Daoy (cell line): Measurements from ENCODE around the gene CADM1. TPM values are rescaled to one million over a fixed set of nuclear protein-coding genes. Genes with fewer than 3 reads are reported as not detected.

Experiments
- DNase-seq: peaks from one replicate; pipeline ENCODE4 v3.0.0-alpha.2; 2015; ENCODE audit warnings: low read depth
- total RNA-seq: library from RNA; depleted of rRNA; stranded (reverse); fragments of >200 nt; shearing (Covaris generic); gene quantifications from 2 replicates; pipeline ENCODE4 v1.2.3, GENCODE V29; 2014

Gene CADM1
- total RNA-seq, 1 experiment from 2014 or later: 91.4 TPM

DNA sequence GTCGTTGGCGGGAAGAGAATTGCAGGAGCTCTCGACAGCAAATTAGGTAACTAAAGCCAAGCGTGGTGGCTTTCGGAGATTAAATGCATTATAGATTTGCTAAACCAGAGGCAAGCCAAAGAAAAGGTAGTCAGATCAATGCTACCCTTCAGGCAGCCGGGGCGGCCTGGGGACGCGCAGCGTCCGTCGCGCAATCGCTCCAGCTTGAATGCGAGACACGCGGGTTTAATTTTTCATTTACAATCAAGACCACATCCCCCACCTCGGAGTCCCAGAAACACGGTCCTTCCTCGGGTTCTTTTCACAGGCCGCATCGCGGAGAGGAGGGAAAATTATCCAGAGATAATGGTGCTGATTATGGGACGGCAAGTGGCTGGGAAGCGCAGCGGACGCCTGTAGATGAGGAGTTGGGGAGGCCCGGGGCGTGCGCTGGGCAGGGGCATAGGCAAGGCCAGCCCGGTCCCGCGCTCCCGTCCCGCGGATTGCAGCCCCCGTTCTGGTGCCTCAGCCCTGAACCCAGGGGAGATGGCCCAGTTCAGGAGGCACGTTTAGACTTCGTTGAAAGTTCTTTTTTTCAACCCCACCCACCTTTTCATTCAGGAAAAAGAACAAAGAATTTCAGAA lies 350.4 kb downstream of the CADM1 start:
- DNase-seq: no peak

DNA sequence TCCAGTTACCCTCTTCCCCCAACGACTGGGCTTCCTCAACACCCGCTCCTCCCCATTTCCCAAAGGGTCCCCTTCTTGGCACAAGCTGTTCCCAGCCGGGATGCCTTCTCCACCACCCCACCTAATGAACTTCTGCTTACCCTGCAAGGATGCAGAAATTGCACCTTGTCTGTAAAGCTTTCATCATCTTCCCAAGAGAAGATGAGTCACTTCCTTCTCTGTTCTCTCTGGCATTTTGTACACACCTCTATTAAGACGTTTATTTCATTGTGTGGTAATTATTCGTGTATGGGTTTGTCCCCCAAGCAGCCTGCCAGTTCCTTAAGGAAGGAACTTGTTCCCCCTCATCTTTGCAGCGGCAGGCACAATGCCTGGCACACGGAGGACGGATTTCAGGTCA lies 351.1 kb downstream of the CADM1 start:
- DNase-seq: no peak

DNA sequence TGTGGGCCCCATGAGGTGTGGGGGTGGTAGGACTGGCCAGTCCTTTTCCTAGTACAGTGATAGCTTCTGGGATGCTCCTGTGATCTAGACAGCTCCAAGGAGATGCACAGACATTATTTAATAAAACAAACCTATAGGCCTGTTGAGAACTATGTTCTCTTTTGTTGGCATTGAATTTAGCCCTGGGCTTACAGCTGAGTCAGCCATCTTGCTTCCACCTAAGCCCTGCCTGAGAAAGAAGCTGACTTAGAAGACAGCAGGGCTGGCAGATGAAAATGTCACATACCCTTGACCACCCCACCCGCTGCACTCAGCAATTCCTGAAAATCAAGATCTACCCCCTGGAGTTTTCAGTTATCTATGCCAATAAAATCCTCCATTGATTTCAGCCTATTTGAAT lies 353.2 kb downstream of the CADM1 start:
- DNase-seq: no peak

DNA sequence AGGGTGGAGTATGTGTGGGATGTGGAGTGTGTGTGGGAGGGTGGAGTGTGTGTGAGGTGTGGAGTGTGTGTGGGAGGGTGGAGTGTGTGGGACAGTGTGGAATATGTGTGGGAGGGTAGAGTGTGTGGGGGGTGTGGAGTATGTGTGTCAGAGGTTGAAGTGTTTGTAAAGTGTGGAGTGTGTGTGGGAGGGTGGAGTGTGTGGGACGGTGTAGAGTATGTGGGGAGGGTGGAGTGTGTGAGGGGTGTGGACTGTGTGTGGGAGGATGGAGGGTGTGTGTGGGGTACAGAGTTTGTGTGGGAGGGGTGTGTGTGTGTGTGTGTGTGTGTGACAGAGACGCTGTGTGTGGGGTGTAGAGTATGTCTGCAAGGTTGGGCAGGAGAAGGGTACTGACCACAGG lies 355.5 kb downstream of the CADM1 start:
- no peak for DNase-seq

DNA sequence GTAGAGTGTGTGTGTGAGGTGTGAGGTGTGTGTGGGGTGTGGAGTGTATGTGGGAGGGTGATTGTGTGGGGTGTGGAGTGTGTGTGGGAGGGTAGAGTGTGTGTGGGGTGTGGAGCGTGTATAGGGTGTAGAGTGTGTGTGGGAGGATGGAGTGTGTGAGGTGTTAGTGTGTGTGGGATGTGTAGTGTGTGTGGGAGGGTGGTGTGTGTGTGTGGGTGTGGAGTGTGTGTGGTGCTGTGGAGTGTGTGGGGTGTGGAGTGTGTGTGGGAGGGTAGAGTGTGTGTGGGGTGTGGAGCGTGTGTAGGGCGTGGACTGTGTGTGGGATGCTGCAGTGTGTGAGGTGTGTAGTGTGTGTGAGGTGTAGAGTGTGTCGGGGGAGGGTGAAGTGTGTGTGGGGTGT lies 356.1 kb downstream of the CADM1 start:
- no peak for DNase-seq

DNA sequence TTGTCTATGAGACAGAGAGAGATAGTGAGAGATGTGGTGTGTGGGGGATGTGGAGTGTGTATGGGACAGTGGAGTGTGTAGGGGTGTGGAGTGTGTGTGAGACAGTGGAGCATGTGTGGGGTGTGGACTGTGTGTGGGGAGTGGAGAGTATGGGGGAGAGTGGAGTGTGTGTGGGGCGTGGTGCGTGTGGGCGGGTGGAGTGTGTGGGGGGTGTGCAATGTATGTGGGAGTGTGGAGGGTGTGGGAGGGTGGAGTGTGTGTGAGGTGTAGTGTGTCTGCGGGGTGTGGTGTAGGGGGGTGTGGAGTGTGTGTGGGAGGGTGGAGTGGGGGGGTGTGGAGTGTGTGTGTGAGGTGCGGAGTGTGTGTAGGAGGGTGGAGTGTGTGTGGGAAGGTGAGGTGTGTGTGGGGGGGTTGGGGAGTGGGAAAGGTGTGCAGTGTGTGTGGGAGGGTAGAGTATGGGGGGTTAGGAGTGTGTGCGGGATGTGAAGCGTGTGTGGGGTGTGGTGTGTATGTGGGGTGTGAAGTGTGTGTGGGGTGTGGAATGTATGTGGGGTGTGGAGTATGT lies 356.9 kb downstream of the CADM1 start:
- DNase-seq: no peak

DNA sequence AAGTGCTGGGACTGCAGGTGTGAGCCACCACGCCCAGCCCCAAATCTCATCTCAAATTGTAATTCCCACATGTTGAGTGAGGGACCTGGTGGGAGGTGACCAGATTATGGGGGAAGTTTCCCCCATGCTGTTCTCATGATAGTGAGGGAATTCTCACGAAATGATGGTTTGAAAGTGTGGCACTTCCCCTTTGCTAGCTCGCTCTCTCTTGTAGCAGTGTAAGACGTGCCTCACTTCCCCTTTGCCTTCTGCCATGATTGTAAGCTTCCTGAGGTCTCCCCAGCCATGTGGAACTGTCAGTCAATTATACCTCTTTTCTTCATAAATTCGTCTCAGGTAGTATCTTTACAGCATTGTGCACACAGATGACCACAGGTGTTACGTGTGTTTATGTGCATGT lies 357.8 kb downstream of the CADM1 start:
- DNase-seq: no peak

DNA sequence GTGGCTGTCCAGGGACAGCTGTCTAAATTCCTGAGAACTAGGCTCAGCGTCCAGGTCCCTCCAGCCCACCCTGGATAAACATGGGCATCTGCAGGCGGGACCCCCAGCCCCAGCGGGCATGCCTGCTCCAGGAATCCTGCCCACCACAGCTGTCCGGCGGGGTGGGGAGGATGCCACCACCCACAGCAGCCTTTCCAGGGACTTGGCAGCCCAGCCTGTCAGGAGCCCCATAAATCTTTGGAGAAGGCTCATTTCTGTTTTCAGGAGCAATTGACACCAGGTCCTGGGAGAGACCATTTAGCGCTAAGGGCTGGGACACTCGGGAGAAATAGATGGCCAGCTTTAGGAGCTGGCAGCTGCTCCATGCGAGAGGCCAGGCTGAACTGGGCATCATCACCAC lies 358.9 kb downstream of the CADM1 start:
- no peak for DNase-seq

DNA sequence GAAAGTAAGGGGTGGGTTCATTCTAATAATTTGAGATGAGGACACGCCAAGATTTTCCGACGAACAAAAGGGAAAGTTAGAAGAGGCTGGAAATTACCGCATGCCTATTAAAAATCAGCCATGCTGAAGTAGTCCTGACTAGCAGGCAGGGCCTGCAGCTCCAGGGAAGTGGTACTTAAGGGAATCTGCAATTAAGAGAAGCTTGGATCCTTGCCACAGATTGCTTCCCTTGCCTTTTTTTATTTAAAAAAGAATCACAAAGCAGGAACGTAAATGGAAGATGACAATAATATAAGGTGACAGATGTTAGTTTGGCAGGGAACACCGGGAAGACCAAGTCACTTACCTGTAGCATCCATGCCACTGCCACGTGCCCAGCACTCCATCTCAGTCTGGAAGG lies 359.3 kb downstream of the CADM1 start:
- DNase-seq: no peak

DNA sequence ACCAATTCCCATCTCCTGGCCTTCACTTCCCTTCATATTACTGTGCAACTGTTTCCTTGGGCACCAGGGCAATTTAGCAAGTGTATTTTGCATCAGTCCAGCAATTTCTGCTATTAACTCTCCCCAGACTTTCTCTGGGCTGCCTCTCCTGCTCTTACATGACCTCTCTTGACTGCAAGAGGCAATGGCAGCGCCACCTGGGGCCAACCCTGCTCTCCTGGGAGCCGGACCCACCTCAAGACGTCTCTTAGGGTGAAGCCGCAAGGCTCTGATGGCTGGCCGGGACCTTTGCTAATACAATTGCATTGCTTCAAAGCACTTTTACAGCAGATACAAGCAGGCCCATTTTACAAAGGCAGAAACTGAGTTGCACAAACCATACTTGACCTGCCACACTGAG lies 360.2 kb downstream of the CADM1 start:
- DNase-seq: no peak

DNA sequence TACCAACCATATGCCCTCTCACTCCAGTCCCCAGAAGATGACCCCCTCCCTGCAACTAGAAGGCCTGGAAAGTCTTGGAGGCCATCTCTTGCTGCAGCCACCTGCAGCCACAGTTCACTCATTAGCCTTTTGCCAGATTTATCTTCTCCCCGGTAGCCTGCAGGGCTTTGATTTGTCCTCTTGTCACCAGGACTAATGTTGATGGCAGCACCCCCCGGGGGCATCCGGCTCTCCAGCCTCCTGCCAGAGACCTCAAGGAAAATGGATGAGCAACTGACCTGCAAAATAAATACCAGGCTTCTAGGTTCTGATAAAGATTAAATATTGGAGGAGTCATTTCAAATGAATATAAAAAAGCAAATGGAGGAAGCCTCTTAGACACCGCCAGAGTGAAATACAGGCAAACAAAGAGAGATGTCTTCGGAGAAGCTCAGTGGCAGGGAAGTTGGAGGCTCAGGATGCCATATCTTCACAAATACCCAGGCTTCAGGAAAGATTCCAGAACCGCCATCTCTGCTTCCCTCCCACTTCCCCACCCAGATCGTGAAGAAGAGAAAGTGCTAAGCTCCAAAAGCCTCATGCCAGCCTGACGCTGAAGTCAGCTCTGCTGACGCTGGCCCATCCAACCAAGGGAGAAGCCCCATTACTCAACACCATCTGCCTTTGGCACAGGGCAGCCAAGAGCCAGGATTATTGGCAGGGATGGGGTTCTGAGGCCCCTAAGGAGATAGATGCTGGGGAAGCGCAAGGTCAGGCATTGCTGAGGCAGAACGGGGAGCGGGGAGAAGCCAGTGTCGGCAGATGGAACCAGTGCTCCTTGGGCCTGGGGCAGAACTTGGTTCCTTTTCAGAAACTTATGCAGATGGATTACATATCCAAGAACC lies 362.7 kb downstream of the CADM1 start:
- DNase-seq: no peak

DNA sequence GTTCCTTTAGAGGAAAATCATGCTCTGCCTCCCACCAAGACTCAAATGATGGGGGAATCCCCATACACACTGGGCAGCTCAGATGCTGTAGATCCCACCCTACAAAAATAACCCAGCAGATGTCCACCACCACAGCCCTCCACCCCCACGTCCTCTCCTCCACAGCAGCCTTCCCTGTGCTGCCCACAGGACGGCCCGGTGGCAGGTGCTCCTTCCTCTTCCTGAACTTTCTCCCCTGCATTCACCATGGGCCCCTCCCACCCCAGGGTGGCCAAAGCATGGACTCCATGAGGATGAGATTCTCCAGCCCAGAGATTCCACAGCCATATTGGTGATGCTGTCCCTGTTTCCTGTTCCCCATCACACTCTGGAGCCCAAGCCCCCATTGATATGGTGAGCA lies 368.3 kb downstream of the CADM1 start:
- no peak for DNase-seq

DNA sequence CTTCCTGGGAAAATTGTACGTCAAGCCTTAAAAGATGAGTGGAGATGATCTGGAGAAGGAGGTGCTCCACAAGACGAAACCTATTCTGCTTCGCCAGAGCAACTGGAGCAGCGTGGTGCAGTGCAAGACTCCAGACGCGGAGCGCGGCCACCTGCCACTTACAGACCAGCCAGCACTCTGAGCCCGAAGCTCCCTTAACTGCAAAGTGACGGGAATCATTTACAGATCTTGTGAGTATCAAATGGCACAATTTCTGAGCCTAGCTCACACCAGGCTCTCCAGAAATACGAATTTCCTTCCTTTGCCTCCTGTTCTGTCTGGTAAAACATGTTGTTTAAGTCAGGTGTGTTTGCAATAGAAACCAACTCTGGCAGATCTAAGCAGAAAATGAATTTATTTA lies 369.3 kb downstream of the CADM1 start:
- no peak for DNase-seq

DNA sequence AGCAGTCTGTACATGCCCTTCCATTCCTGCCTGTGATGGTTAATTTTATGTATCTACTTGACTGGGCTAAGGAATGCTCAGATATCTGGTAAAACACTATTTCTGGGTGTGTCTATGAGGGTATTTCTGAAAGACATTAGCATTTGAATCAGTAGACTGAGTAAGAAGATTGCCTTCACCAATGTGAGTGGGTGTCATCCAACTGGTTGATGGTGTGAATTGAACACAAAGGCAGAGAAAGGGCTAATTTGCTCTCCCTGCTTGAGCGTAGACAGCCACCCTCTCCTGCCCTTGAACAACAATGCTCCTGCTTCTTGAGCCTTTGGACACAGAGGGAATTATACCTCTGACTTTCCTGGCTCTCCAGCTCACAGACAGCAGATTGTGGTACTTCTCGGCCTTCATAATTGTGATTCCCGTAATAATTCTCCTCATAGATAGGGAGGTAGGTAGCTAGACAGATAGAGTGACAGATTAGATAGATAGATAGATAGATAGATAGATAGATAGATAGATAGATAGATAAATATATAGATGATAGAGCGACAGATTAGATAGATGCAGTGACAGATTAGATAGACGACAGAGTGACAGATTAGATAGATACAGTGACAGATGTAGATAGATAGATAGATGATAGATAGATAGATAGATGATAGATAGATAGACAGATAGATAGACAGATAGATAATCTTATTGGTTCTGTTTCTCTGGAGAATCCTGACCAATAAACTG lies 370.6 kb downstream of the CADM1 start:
- no peak for DNase-seq

DNA sequence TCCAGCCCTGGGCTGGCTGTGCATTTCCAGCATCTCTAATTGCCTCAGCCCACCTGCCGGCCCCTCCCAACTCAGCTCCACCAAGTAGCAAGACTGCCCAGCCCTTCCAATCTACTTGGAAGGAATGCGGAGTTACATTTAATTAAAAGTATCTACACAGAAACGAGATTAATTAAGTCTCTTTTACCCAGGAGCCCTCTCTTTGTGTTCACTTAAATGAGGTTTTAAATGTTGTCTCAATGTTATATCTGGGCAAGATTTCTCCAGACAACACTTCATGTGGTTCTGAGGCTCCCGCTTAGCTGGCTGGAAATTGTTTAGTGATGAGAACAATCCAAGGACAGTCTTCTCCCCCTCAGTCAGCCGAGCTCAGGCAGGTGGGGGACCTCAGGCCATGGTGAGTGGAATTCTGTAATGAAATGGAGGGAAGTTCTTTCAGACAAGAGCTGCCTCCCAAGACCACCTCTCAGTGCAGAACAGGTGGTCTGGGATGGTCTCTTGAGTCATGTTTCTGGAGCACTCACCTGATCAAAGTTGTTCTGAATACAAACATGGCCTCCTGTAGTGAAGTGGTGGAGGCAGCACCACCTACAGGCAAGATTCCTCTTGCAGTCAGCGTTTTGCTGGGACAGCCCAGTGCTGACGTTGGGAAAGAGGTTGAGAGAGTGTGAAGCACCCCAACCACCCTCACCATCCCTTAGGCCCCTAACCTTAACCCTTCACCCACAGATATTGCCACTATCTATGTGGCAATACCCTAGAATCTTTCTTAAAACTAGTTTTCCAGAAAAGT lies 371.6 kb downstream of the CADM1 start:
- DNase-seq: peak; percentile 13

DNA sequence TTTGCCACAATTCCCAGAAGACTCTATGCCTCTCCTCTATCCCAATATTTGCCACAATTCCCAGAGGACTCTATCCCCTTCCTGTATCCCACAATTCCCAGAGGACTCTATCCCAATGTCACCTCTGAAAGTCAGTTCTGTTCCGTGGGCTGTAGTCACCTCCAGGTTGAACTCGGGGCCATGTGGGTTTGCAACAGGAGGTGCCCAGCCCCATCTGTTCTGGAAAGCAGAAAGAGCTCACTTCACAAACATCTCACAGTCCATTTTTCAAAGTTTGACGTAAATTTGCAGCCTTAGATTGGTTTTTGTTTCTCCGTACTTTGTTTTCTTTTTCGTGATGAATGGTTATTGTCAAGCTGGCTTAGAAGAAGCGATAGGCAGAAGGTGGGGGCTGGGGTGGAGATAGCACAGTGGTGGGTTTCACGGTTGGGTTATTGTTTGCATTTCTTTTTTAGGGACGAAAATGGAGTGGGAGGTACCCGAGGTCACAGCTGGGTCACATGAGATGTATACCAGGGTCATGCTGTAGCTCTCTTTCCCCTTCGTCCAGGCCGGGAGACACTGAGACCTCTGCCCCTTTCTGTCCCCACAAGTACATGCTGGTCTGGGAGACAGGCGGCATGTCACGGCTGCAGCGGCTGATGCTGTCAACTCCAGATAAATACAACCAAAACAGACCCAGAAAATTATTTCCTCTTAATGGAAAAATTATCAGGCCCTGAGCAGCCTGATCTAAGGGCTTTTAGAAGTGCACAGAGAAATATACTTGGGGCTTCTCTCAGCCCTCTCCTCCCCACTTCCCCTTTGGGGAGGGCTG lies 374.5 kb downstream of the CADM1 start:
- DNase-seq: no peak

DNA sequence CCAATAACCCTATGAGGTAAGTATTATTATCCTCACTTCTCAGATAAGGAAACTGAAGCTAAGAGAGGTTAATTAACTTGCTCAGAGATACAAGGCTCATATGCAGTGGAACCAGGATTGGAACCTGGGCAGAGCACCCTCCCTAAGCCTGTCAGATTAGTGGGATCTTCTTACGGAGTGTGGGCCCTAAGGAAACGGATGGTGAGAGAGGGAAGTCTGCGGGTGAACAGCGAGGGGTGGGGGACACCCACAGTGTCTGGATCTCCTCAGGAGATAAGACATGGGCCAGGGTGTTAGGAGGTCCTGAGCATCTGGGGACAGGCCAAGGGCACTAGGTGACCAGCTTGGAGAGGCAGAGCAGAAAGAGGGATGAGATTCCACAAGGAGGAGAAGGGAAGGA lies 376.0 kb downstream of the CADM1 start:
- no peak for DNase-seq

DNA sequence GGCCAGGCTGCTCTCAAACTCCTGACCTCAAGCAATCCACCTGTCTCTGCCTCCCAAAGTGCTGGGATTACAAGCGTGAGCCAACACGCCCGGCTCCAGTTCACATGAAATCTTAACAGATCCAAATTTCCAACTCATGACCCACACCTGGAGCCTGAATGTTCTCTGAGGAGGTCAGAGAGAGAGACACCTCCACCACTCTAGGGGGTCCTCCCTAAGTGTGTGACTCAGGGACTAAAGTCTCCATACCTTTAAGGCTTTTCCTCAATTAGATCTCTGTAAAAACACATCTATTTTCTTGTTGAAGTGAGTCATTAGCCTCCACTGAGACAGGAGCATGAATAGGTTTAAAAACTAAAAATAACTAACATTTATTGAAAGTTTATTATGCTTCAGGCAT lies 376.4 kb downstream of the CADM1 start:
- peak; percentile 22 for DNase-seq

DNA sequence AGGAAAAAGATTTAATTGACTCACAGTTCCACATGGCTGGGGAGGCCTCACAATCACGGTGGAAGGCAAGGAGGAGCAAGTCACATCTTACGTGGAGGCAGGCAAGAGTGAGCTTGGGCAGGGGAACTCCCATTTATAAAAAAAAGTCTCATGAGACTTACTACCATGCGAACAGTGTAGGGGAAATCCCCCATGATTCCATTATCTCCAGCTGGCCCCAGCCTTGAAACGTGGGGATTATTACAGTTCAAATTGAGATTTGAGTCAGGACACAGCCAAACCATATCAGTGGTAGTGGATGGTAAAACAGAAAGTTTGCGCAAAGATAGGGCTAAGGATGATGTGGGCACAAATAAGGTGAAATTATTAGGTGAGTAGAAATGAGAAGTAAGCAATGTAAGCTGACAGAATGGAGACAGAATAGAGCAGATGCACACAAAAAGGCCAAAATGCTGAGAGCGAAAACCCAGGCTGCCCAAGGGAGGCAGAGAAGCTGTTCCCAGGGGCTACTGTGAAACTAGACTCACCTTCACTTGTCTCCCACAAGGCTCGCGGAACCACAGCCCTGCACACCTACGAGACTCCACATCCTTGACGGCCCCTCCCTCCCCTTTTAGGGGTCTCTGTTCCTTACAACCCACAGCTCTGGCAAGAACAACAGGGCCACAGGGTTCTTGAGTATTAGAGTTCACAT lies 377.6 kb downstream of the CADM1 start:
- DNase-seq: peak; percentile 23

DNA sequence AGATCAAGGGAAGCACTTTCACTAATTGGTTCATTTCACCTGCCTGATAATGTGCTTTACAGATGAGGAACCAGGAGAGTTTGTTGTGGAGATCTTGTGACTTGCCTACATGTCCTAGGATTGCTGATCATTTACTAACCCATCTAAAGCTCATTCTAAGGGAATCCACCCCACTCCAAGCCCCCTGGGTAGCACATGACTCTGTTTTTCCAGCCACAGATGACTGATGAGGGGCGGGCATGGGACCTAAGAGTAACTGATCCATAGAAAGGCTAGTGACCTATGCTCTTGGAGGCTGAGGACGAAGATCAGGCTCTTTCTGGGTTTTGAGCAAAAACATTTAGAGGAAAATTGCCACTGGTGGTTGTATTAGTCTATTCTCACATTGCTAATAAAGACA lies 378.1 kb downstream of the CADM1 start:
- no peak for DNase-seq
